ENCODE measurements around the gene CKMT1B.
"Not testable (repeated sequence)": the region's sequence is repeated elsewhere in the genome, so short reads cannot be mapped to it uniquely, and the experiment has no call there.

DNA sequence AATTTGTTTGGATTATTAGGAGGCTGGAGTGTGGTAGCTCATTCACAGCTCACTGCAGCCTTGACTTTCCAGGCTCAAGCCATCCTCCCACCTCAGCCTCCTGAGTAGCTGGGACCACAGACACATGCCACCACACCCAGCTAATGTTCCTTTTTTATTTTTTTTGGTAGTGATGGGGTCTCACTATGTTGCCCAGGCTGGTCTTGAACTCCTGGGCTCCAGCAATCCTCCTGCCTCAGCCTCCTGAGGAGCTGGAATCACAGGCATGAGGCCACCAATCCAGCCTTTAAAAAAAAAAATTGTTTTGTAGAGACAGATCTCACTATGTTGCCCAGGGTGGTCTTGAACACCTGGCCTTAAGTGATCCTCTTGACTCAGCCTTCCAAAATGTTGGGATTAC is 33.1 kb downstream of the CKMT1B start:
- TF ChIP-seq, protein P1, sequence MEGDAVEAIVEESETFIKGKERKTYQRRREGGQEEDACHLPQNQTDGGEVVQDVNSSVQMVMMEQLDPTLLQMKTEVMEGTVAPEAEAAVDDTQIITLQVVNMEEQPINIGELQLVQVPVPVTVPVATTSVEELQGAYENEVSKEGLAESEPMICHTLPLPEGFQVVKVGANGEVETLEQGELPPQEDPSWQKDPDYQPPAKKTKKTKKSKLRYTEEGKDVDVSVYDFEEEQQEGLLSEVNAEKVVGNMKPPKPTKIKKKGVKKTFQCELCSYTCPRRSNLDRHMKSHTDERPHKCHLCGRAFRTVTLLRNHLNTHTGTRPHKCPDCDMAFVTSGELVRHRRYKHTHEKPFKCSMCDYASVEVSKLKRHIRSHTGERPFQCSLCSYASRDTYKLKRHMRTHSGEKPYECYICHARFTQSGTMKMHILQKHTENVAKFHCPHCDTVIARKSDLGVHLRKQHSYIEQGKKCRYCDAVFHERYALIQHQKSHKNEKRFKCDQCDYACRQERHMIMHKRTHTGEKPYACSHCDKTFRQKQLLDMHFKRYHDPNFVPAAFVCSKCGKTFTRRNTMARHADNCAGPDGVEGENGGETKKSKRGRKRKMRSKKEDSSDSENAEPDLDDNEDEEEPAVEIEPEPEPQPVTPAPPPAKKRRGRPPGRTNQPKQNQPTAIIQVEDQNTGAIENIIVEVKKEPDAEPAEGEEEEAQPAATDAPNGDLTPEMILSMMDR (IDR thresholded peaks at IDR 0.05) = not testable (repeated sequence)
- TF ChIP-seq POLR2A (IDR thresholded peaks at IDR 0.05) = not testable (repeated sequence)

Data from right lobe of liver (tissue), 4 donors.